ENCODE measurements around the gene FAM107B.
"Not testable (repeated sequence)": the region's sequence is repeated elsewhere in the genome, so short reads cannot be mapped to it uniquely, and the experiment has no call there.

FAM107B gene

DNA sequence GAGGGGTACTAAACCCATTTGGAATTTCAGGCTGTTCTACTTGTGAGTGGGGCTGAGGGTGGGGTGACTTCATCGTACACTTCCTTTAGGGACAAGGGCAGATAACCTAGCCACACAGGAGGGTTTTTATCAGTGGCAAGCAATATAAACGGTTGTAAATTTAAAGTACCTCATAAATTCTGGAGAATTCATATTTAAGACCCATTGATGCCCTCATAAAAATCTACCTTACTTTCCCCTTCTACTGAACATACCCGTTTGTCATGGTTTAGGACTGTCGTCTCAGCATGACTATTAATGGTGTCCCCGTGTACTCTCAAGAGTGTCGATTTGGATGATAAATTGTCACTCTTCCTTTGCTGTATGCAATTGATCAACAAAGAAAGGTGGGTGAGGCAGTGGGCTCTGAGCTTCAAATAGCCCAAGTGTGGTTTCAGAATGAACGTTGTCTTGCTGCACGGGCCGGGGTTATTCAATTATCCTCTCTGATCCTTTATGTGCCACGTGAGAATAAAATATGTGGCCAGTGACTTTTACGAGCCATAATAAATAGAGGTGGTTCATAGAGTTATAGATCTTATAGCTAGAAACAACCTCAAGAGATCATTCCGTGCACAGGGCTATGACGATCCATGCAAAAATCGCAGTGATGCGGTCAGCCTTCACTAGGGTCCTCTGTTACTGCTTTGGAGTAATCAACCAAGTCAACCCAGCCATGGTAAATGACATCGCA lies 82.2 kb downstream of the FAM107B start:
- DNase-seq (ENCODE audit: low read depth): no peak

DNA sequence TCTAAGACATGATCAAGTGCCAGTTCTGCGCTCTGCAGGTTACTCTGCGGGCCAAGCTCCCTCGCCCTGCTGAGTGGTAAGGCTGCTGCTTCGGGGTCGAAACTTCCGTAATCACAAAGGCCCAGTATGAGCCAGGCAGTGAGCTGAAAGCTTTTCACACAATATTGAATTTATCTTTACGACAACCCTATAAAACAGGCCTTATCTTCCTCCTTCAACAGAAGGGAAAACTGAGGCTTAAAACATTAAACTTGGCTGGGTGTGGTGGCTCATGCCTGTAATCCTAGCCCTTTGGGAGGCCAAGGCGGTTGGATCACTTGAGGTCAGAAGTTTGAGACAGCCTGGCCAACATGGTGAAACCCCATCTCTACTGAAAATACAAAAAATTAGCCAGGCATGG lies 83.3 kb downstream of the FAM107B start:
- no peak for DNase-seq (ENCODE audit: low read depth)

DNA sequence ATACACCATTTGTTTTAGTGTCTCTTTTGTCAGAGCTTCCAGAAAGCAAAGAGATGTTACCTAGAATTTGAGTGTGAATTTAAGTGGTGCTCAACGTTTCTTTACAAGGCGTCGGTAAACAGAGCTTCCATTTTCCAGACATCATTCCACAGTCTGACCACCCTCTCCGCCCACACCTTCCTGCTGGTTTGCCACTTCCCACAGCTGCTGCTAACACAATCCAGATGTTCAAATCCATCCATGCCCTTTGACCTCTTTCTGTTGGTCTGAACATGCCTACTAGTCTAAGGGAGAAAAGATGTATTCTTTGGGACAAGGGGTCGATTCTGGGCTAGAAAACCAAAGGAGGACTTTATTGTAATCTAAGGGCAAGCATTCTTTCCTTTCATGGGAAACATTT lies 86.1 kb downstream of the FAM107B start:
- no peak for DNase-seq (ENCODE audit: low read depth)

DNA sequence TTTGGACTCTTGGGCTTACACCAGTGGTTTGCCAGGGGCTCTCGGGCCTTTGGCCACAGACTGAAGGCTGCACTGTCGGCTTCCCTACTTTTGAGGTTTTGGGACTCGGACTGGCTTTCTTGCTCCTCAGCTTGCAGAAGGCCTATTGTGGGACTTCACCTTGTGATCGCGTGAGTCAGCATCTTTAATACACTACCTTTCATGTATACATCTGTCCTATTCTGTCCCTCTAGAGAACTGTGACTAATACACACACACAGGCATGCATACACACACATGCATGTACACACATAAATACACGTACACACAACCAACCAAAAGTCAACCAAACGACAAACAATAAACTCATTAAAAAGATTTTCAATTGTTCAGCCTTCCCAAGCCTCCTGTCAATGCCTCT lies 86.5 kb downstream of the FAM107B start:
- DNase-seq (ENCODE audit: low read depth): not testable (repeated sequence)

DNA sequence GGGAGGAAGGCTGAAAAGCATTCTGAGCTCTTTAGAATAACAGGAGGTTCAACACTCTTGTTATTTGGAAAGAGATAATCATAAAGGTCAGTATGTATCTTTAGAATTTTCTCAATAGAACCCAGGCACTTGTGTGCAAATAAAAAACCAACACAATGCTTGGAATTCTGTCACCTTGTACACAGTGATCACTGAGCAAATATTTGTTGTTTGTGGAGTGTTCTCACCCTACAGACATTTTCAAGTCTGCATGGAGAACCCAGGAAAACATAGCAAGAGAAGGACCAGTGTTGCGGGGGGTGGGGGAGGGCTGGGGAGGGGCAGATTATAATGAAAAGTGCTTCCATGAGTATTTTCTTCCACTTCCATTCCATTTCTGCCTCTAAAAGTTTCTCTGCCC lies 87.4 kb downstream of the FAM107B start:
- no peak for DNase-seq (ENCODE audit: low read depth)

DNA sequence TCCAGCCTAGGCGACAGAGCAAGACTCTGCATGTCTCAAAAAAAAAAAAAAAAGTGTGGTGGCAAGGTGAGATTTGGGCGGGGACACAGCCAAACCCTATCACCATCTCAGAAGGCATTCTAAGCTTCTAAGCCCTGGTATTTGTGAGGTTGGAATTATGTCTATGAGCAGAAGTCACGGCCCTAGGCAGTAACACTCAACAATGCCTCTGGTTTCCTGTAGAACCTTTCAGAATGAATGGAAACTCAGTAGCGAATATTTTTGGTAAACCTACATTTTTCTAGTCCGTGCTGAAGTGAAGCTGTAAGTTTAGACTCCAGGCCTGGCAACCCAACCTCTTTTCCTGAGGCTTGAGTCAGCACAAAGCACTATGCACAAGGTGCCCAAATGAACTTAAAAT lies 88.3 kb downstream of the FAM107B start:
- no peak for DNase-seq (ENCODE audit: low read depth)

DNA sequence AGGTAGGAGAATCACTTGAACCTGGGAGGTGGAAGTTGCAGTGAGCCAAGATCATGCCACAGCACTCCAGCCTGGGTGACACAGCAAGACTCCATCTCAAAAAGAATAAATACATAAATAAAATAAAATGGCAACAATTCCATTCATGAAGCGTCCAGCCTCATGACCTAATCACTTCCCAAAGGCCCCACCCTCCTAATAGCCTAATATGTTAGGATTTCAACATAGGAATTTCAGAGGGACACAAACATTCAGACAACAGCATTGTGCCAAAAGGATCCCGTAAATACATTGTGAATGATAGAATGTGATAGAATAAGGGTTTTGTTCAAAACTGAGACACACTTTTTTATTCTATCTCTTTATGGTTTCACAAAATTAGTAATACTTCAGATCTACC lies 90.3 kb downstream of the FAM107B start:
- DNase-seq (ENCODE audit: low read depth): no peak

DNA sequence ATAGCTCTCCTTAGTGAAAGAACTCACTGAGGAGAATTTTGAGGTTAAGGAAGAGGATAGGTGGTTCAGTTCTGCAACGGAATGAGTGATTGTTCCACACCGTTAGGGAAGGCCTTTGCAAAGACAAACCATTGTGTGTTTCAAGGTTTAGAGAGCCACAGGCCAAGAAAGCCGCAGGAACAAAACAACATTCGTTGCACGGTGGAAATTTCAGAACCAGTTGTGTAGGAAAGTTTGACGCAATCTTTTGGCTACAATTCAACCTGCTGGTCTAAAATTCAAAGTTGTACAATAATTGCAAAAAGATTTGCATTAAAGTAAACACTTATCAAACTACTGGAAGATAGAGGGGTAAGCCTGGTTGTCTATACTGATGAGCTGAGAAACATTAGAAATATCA lies 91.4 kb downstream of the FAM107B start:
- DNase-seq (ENCODE audit: low read depth): no peak

DNA sequence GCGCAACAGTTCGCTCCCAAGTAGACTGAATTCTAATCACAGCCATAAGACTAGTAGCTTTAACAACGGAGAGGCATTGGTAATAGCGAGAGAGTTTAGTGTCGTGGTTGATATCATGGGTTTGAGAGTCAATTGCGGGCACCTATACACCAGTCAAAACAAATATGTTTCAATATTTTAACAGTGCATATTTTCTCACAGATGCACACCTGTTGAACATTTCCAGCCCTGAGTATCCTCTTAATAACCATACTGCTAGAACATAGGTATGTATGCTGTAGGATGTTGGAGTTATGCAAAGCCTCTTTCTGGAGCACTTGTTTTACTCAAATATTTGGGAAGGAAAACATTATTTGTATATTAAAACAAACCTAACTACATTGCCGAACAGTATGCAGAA lies 92.9 kb downstream of the FAM107B start:
- DNase-seq (ENCODE audit: low read depth): no peak

DNA sequence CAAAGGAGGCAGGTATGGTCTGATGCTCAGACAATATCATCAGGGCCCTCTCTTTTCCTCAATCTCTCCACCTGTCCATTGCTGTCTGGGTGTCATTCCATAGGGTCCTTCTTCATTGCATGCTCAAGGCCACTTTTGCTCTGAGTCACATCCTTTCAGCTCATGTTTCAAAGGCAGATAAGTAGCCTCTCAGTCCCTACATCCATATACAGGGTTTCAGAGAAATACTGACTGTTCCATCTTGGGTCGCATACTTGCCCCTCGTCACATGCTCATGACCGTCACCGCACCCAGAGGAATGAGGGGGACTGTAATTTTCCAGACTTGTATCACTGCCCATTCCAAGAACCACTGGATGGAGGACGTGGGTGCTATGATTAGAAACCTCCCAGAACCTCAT lies 93.4 kb downstream of the FAM107B start:
- DNase-seq (ENCODE audit: low read depth): no peak

DNA sequence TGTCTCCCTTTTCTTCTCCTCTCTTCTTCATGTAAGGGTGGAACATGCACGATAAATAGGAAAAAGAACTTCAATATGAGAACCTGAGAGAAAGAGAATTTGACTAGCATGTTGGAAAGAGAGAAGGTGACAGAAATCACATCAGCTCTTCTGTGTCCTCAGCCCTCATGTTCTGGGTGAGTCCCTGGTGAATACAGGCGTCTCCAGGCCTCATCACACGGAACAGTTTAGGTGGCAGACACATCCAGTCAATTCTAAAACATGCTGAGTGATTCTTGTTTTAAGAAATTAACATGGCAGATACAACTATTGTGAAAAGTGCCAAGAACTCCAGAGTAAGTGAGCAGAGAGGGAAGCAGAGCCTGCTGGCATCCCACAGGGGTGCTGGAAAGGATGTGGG lies 96.1 kb downstream of the FAM107B start:
- no peak for DNase-seq (ENCODE audit: low read depth)

DNA sequence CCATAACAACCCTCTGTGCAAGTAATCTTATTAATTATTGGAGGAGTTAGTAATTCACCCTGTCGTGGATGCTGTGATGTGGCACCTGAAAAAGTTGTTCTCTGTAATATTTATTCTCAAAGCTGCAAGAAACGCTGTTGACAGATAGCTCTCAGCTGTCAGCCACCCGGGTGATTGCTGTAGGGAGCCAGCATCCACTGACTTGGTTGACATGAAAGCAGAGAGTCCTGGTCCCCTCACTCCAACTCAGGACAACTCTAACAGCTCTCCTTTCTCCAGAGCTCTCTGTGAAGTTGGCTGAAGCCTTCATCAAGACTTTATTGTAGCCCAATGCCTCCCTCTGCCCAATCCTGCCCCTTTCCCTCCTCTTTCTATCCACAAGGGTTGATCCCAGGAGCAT lies 98.0 kb downstream of the FAM107B start:
- DNase-seq (ENCODE audit: low read depth): no peak

DNA sequence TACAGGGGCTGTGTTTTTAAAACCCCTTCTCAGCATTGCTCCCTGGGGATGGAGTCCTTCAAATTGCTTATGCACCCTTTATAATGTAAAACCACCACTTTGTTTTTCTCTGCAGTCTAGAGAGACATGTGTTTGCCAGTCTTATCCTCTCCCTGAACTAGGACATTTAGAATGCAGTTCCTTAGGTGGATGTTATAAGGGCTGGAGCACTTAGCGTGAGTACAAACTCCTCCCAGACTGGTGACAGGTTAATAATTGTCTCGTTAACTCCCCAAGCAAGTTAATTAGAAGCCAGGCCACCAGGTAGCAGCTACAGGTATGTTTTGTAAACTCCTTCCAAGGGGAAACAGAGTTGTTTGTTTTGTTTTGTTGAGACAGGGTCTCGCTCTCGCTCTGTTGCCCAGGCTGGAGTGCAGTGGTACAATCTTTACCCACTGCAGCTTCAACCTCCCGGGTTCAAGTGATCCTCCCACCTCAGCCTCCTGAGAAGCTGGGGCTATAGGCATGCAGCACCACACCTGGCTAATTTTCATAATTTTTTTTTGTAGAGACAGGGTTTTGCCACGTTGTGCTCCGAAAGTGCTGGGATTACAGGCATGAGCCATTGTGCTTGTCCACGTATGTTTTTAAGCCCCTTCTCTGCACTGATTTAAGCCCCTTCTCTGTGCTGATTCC lies 100.2 kb downstream of the FAM107B start:
- DNase-seq (ENCODE audit: low read depth): no peak

DNA sequence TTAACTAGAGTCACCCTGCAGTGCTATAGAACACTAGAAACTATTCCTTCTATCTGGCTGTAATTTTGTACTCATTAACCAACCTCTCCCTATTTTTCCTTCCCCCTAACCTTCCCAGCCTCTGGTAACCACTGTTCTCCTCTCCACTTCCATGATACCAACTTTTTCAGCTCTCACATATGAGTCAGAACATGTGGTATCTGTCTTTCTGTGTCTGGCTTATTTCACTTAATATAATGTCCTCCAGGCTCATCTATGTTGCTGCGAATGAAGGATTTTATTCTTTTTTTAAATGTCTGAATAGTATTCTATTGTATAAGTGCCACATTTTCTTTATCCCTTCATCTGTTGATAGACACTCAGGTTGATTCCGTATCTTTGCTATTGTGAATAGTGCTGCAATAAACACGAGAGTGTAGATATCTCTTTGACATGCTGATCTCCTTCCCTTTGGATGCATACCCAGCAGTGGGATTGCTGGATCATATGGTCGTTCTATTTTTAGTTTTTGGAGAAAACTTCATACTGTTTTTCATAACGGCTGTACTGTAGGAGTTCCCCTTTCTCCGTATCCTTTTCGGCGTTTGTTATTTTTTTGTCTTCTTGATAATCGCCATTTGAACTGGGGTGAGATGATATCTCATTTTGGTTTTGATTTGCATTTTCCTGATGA lies 101.4 kb downstream of the FAM107B start:
- DNase-seq (ENCODE audit: low read depth): no peak

DNA sequence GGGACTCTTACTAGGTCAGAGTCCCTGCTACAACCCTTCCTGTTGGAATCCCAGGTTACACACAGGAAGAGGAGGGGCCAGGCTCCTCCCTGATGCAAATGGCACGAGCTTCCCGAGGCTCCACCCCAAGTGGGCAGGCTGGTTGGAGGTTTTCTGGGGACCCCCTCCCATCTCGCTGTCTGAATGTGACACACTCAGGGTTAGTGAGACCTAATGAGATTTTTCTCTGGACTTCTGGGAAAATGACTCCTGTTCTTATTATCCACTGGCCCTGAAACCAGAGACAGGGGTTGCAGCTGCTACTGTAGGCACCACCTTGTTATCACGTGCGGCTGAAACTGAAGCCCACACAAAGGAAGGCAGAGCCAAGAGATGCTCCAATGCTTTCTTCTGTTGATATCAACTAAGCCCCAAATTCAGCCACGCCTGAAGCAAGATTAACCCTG lies 103.3 kb downstream of the FAM107B start:
- DNase-seq (ENCODE audit: low read depth): no peak

DNA sequence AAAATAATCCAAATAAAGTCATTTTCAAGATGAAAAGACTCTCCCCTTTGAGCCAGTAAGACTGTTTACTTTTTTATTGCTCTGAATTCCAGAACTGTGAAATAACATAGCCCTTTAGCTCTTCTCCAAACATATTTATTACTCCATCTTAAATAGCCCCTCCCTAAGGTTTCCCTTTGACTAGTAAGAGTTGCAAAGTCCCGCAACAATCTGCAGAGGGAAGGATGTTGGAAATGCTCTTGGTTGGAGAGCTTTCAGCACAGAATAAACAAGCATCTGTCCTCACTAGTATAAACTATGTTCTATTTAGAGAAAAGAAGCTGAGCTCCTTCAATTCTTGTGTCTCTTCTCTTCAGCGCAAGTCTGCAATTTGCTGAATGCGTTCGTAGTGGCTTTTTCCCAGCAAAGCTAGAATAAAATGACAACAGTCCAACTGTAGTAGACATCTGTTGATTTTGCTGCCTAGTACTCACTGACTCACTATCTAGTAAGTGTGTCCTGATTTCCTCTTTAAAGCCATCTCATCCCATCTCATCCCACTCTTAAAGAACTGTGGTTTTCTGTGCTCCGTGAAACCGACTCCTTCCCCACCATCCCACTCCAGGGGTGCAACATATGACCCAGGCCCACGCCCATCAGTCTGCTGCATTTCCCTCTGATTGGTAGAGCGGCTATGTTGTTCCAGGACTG lies 104.0 kb downstream of the FAM107B start:
- no peak for DNase-seq (ENCODE audit: low read depth)

DNA sequence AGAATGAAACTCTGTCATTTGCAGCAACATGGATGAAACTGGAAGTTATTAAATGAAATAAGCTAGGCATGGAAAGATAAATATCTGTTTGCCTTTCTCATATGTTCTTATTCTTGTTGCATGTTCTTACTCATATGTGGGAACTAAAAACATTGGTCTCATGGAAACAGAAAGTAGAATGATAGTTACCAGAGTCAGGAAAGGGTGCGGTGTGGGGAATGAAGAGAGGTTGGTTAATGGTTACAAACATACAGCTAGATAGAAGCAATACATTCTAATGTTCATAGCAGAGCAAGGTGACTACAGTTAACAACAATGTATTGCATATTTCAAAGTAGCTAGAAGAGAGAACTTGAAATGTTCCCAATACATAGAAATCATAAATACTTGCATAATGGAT lies 105.1 kb downstream of the FAM107B start:
- no peak for DNase-seq (ENCODE audit: low read depth)

DNA sequence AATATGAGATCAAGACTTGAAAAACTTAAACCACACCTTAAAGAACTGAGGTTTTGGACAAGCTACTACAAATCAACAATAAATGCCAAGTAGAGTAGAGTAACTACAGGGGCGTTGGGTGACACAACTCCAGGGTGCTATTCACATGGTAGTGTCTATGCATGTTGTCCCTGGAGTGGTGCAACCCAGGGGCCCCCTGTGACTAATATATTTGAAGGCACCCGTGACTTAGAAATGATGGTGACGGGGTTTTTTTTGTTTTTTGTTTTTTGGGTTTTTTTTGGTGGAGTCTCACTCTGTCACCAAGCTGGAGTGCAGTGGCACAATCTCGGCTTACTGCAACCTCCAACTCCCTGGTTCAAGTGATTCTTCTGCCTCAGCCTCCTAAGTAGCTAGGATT lies 106.9 kb downstream of the FAM107B start:
- DNase-seq (ENCODE audit: low read depth): no peak

DNA sequence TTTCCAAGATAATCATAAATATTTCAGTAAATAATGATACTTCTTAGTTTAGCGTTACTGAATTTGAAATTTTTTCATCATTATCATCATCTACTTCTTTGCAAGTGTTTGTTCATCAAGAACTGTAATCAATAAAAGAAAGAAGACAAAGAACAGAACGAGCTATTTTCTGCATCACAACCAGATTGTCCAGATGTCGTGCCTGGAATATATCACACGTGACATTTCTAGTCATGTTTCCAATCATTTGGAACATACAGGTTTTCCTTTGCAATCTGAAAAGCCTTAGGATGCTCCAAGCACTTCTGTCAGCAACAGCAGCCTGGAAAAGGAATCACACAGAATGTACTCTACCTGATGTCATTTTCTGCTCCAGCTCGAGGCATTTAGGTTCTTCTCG lies 107.4 kb downstream of the FAM107B start:
- DNase-seq (ENCODE audit: low read depth): no peak

DNA sequence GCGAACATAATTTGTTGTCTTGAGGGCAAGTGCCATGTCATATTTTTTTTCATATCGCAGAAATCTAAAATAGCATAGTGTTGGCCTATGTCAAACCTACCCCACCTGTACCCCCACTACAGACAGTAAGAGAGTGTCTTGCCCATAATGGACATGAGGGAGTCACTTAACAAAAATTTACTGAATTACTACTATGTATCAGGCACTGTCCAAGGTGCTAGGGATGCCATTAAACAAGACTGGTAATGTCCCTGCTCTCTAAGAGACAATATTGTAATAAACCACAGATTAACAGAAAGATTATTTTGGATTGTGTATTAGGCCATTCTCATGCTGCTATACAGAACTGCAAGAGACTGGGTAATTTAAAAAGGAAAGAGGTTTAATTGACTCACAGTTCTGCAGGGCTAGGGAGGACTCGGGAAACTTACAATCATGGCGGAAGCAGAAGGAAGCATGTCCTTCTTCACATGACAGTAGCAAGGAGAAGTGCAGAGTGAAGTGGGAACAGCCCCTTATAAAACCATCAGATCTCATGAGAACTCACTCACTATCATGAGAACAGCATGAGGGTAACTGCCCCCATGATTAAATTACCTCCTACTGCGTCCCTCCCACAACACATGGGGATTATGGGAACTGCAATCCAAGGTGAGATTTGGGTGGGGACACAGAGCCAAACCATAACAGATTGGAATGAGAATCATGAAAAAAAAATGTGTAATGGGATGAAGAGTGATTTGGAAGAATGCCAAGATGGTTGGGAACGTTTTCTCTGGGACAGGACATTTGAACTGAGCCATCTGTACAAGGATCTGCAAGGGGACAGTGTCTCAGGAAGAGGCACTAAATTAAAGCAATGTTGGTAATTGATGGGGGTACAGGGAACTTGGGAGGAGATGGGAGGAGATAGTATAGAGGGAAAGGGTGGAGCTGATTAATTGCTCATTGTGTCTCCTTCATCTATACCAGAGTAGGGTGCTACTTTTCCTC lies 108.5 kb downstream of the FAM107B start:
- DNase-seq (ENCODE audit: low read depth): no peak

DNA sequence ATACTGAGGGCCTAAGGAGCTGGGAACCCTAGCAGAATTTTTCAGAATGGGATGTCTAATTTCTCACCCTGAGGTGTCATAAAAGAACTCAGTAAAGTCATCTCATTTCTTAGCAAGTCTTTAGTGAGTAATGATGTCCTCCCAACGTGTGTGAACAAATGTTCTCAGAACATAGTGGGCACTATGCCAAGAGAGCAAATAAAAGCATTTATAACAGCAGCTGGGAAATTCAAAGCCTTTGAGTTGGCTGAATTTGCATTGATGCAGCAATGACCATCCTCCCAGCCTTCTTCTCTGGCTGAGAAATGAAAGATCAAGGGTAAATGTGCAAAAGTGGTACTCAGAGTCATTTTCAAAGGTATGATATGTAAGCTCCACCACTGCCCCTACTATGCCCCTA lies 109.4 kb downstream of the FAM107B start:
- no peak for DNase-seq (ENCODE audit: low read depth)

DNA sequence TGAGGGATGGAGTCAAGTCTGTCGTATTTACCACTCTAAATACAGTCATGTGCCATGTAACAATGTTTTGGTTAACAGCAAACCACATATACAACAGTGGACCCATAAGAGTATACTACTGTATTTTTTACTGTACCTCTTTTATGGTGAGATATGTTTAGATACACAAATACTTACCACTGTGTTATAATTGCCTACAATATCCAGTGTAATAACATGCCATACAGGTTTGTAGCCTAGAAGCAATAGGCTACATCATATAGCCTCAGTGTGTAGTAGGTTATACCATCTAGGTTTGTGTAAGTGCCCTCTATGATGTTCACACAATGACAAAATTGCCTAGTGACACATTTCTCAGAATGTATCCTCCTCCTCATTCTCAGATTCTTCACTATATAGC lies 110.4 kb downstream of the FAM107B start:
- DNase-seq (ENCODE audit: low read depth): no peak
